Stimulated activated CD4-positive, alpha-beta T cell treated with anti-CD3 and anti-CD28 coated beads, Interleukin-4, amount 100 ng/mL, for 48 hours (primary cell): Measurements from ENCODE around the gene CARD16.
"Not testable (repeated sequence)": the region's sequence is repeated elsewhere in the genome, so short reads cannot be mapped to it uniquely, and the experiment has no call there.

ENCODE experiments used
- DNase-seq, 2 donors: peaks; one replicate each; pipeline ENCODE4 v3.0.0-alpha.2; 2020; ENCODE audit warnings: low read depth in 2 of 2

The CARD16 gene

DNA sequence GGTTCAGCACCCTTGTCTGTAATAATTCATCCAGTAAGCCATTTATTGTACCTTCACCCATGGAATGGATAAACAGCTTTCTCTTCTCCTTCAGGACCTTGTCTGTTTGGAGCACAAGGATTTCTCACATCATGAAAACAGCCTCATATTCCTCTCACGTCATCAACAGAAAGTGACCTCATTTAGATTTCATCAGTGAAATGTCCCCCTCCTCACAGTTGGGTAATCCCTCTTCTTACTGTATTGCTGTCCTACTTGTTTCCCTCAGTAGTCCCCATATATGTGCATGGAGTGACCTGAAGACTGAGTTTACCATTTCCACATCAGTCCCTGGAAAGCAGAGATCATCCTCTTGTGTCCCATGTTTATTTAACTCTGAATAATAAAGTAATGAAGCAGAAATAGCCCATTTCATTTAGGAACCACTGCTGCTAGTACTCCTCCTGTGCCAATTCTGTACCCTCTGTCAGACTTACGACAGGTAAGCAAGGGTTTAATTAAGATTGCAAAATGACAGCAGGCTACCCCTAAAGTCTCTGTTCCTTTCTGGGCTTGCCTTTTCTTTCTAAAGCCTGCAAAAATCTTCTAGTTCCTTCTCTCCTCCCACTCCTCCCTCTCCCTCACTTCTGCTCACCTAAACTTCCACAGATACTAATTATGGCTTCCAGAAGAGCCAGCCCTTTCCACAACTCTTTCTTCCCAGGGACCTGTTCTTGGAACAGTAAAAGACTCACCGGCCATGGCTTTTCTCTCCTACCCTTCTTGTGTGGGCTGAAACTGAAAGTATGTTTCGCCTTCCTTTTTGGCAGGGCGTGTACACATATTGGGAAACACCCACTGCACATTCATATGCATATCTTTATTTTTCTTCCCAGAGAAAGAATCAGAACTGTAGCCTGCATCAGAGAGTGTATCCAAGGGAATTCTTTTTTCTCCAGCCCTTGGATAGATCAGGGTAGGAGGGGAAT lies at the start of gene CARD16:
Gene CARD16, minus strand, starts transcription at position 779 of the 968 bp plus-strand sequence. Its CDS starts 38 bp downstream, at position 741.
- peak in 1 of 2 donors; percentile 14 for DNase-seq

DNA sequence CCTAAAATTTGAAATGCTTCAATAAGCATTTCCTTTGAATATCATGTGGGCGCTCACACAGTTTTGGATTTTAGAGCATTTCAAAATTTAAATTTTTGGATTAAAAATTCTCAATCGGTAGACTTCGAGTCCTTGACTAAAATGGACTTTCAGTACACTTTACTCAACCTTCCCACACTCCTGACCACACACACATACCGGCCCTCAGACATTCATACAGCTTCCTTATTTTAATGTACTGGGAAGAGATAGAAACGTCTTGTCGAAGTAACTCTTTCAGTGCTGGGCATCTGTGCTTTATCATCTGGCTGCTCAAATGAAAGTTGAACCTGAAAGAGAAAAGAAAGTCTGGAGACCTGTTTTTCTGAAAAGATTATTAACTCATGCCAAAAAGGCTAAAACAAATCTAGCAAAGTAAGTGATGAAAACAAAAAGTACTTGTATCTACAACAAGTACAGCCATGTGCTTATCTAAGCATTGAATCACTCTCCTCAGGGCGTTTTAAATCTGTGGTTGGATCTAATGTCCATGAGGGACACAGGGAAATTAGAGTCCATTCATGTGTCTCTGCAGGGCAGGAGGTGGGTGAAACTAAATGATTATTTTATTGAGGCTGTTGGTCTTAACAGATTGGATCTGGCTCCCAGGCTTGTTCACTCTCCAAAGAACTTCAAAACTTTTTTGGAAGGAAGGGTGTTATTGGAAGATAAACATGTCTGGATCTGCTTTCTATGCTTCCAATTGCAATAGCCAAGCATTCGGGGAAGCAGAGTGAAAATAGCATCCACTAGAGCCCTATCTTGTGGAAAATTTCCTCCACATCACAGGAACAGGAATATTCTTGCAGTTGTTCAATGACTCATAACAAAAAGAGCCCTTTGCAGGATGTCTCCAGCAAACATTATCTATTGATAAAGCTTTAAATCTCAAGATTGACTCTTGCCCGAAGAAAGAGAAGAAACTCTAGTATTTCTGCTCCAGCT lies 47.4 kb upstream of the CARD16 start:
- DNase-seq: no peak

DNA sequence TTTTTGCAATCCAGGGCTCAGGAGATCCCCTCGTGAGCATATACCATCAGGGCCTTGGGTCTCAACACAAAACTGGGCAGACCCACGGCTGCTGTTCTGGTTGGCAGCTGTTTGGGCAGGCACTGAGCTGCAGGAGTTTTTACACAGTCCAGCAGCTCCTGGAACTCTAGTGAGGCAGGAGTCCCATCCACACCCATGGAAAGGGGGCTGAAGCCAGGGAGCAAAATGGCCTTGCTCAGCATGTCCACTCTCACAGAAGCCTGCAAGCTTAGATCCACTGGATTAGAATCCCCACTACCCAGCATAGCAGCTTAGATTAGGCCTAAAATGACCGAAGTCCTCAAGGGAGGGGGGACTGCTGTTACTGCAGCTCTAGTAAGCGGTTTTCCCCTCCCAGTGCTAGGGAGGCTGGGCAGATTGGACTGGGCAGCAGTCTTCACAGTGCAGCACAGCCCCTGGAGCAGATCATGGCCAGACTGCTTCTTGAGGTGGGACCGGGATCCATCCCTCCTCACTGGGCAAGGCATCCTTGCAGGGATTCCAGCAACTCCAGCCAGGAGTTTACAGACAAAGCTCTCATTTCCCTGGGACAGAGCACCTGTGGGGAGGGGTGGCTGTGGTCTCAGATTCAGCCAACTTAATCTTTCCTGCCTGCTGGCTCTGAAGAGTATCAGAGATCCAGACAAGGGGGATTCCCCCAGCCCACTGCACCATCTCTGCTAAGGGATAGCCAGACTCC lies 36.4 kb upstream of the CARD16 start:
- no peak for DNase-seq

- DNase-seq: not testable (repeated sequence)
Measured at GRCh38 chr11:105080171-105080906, 35.2 kb upstream of the CARD16 start.

DNA sequence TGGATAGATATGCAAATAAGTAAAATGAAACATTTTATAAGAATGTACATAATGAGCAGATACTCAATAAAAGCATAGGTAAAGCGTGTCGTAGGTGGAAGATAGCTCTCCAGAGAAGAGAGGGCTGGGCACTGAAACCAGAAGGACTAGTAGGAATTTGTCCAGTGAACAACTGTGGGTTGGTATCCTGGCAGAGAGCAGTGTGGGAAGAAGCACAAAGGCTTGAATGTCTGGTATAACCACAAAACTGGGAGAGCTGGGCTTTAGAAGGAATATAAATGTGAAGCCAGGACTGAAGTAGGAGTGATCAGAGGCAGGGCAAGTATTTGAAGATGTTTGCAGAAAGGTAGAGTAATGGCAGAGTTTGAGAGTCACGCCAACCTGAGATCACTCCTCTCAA lies 33.1 kb upstream of the CARD16 start:
- no peak for DNase-seq

DNA sequence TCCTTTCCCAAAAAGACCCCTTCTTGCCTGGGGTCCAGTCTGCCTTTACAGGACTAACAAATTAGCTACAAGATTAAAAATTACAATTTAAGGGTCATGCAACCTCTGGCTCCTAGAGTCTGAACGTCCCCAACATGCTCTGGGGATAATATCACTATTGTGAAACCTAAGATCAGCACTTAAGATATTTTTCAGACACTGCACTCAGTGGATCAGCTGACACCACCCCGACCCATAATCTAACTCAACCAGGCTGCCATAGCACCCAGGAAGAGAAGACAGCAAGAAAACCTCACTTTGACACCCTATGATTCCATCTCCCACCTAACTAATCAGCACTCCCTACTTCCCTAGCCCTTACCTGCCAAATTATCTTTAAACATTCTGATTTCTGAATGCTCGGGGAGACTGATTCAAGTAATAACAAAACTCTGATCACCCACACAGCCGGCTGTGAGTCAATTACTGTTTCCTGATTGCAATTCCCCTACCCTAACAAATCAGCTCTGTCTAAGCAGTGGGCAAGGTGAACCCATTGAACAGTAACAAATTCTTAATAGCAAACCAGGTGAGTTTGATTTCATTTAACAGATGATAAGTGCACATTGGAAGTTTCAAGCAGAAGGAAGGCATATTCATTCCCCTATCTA lies 32.1 kb upstream of the CARD16 start:
- DNase-seq: peak in 1 of 2 donors; percentile 31

GRCh38 chr11:105074166-105074530 lies 29.0 kb upstream of the CARD16 start:
- DNase-seq: no peak

- DNase-seq: no peak
Measured at GRCh38 chr11:105073456-105074165, 28.5 kb upstream of the CARD16 start.

DNA sequence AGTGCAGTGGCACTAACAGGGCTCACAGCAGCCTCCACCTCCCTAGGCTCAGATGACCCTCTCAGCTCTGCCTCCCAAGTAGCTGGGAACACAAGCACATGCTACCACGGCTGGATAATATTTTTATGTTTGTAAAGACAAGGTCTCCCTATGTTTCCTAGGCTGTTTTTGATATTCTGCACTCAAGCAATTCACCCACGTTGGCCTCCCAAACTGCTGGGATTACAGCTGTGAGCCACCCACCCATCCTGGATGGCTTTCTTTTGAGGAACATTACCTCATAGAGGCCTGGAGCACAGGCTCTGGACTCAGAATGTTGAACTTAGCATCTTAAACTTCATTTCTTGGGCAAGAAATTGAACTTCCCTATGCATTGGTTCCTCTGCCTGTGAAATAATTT lies 26.9 kb upstream of the CARD16 start:
- not testable (repeated sequence) for DNase-seq

DNA sequence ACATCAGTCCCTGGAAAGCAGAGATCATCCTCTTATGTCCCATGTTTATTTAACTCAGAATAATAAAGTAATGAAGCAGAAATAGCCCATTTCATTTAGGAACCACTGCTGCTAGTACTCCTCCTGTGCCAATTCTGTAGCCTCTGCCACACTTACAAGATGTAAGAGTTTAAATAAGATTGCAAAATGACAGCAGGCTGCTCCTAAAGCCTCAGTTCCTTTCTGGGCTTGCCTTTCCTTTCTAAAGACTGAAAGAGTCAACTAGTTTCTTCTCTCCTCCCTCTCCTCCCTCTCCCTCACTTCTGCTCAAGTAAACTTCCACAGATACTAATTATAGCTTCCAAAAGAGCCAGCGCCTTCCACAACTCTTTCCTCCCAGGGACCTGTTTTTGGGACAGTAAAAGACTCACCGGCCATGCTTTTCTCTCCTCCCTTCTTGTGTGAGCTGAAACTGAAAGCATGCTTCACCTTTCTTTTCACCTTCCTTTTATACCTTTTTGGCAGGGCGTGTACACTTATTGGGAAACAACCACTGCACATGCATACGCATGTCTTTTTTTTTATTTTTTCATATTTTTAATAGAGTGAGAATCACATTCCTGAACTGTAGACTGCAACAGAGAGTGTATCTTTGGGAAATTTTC lies 26.1 kb upstream of the CARD16 start:
- no peak for DNase-seq

GRCh38 chr11:105070306-105070705 lies 25.2 kb upstream of the CARD16 start:
- no peak for DNase-seq

DNA sequence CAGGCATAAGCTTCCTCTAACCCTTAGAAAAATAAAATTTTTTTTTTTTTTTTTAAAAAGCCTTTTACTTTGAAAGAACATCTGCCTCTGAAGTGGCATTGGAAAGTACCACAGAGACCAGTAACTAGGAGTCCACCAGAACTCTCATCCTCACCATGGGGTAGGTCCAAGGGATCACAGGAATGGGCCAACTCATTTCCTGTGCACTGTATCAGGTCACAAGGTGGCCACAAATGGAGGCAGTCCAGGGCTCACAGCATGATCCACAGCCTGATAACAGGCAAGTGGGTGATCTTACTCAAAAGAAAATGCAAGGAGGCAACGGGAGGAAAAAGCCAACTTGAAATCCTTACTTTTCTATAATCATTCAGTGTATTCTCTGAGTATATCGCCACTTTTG lies 24.6 kb upstream of the CARD16 start:
- DNase-seq: not testable (repeated sequence)

GRCh38 chr11:105063245-105063941 lies 18.3 kb upstream of the CARD16 start:
- not testable (repeated sequence) for DNase-seq

DNA sequence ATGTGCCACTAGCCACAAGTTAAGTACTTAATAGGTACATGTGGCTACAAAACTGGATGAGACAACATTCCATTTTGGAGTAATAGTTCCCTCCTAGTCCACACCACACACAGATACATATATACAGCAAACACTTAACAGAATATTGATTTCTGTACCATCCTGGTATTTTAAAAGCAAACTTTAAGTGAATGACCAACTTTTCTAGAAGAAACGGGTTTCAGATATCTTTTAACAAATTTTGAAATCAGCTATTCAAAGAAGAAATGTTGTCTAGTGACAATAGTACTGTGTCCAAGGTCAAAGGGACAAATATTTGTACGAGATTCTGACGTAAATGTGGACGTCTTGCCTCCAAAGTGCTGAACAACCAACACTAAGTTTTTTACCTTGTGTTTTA lies 12.3 kb upstream of the CARD16 start:
- no peak for DNase-seq

GRCh38 chr11:105056446-105056845 lies 11.3 kb upstream of the CARD16 start:
- DNase-seq: no peak

DNA sequence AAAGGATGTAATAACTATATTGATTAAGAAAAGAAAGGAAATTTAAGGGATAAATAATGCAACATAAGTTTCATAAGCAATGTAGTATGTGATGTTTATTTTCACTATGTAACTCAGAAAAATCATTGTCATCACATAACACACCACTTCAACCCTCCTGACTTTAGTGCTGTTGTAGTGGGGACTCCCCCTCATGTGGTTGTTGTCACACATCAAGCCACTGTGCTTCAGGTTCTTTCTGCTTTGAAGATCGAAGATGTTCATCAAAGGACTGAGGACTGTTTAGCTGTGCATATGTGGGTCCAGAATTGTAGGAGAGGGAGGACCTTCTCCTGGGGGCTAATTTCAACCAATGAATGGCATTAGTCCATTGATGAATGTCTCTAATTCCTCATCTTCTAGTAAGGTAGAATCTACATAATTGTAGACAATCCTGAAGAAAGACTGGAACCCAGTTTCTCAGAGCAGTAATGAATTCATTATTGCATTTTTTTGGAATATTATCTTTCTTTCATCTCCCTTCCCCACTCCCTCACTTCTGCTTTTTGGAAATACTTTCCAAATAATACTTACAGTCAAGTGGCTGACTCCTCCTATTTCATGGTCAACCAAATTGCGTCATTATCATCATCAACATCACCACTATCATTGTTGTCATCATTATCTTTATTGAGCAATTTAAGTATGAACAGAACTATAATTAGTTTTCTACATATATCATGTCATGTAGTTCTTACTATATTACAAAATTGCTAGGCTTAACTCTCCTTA lies 9.8 kb upstream of the CARD16 start:
- DNase-seq: no peak

GRCh38 chr11:105052487-105052886 lies 7.4 kb upstream of the CARD16 start:
- no peak for DNase-seq

GRCh38 chr11:105051559-105051958 lies 6.4 kb upstream of the CARD16 start:
- no peak for DNase-seq
